Lung (tissue), 12 donors: Measurements from ENCODE around the gene HLCS. TPM values are rescaled to one million over a fixed set of nuclear protein-coding genes. Genes with fewer than 3 reads are reported as not detected.

Experiments
- ATAC-seq: fragments of 200-7000 bp; cut with Tn5 transposase; one replicate; pipeline ENCODE4 v1.9.1; 2020; ENCODE audit warnings: moderate number of reproducible peaks; ENCODE audit not compliant: insufficient read depth, low FRiP score
- DNase-seq, 3 donors: peaks; one replicate each; pipeline ENCODE4 v3.0.0-alpha.2; 2013 to 2017
- H3K27ac ChIP-seq, 2 donors: one replicate each; pipeline ENCODE4 v1.5.1; 2013; ENCODE audit warnings: mild to moderate bottlenecking in 2 of 2, moderate library complexity in 2 of 2, control low read depth in 1 of 2, inconsistent platforms in 1 of 2, low read depth in 1 of 2, low read length in 1 of 2
- H3K27me3 ChIP-seq, 3 donors: one replicate each; pipeline ENCODE4 v1.5.1; 2013; ENCODE audit warnings: low read length in 2 of 3; ENCODE audit not compliant: control insufficient read depth in 3 of 3, insufficient read depth in 3 of 3
- H3K36me3 ChIP-seq, 4 donors: one replicate each; pipeline ENCODE4 v1.5.1; 2013; ENCODE audit warnings: low read length in 4 of 4, mild to moderate bottlenecking in 1 of 4, moderate library complexity in 1 of 4; ENCODE audit not compliant: control insufficient read depth in 4 of 4, insufficient read depth in 4 of 4
- H3K4me1 ChIP-seq, 5 donors: one replicate each; pipeline ENCODE4 v1.5.1; 2013; ENCODE audit warnings: low read length in 5 of 5, mild to moderate bottlenecking in 2 of 5, moderate library complexity in 1 of 5; ENCODE audit not compliant: control insufficient read depth in 5 of 5, insufficient read depth in 5 of 5
- H3K4me3 ChIP-seq: one replicate; pipeline ENCODE4 v1.5.1; 2013; ENCODE audit warnings: mild to moderate bottlenecking, control low read depth, moderate library complexity
- H3K9ac ChIP-seq, 2 donors: one replicate each; pipeline ENCODE4 v1.5.1; 2013; ENCODE audit warnings: low read length in 2 of 2, control low read depth in 1 of 2; ENCODE audit not compliant: insufficient read depth in 1 of 2
- H3K9me3 ChIP-seq, 4 donors: one replicate each; pipeline ENCODE4 v1.5.1; 2013; ENCODE audit warnings: low read length in 3 of 4, mild to moderate bottlenecking in 1 of 4, moderate library complexity in 1 of 4; ENCODE audit not compliant: control insufficient read depth in 4 of 4, insufficient read depth in 3 of 4
- CTCF ChIP-seq: IDR thresholded peaks from 2 replicates; pipeline ENCODE4 v1.5.1; 2012; ENCODE audit warnings: mild to moderate bottlenecking; ENCODE audit errors: control extremely low read depth, extremely low read depth
- WGBS, 2 donors: extraction: QIAGEN DNeasy Blood & Tissue Kit; methylation state at CpG; one replicate each; pipeline ENCODE4 v1.1.7; 2013; 5-methylcytosine and 5-hydroxymethylcytosine counted together
- polyA plus RNA-seq, 2 donors: library from polyadenylated mRNA; stranded (reverse); fragments of 200-250 nt; gene quantifications; one replicate each; pipeline ENCODE4 v1.2.1, GENCODE V29; 2013
- total RNA-seq, 2 donors: library from RNA; depleted of rRNA in 1 of 2; stranded (reverse); fragments of >200 nt in 1 of 2; gene quantifications; one replicate each; pipeline ENCODE4 v1.2.1, GENCODE V29; 2014 to 2021
- donor health status: control.
- donor health status: control.
- donor health status: Bipolar disorder and iron deficiency.
- donor health status: healthy.
- donor health status: DM: yes; HTN: yes; CAD: no.

Gene HLCS
- total and polyA plus RNA-seq, 4 donors: 5.0 to 28.8 (median 17.5) TPM

GRCh38 chr21:36724660-36725059 lies 241.8 kb downstream of the HLCS start:
- no peak for ATAC-seq
- no peak overlapping the region for H3K27ac ChIP-seq
- no peak for TF ChIP-seq CTCF
- H3K9ac ChIP-seq: no peak overlapping the region
- DNase-seq: peak in 1 of 3 donors; percentile 69
- H3K4me1 ChIP-seq: peaks cover 0 to 5% (median 0%) of the 10 kb centered on the region in 5 donors
- H3K36me3 ChIP-seq: no peaks in the 10 kb centered on the region
- peaks cover 0 to 2% (median 0%) of the 10 kb centered on the region in 4 donors for H3K9me3 ChIP-seq
- H3K4me3 ChIP-seq: no peak overlapping the region
- H3K27me3 ChIP-seq: peaks cover 0 to 4% (median 0%) of the 10 kb centered on the region in 3 donors
- WGBS, 2 donors: 77 to 82% methylated on average over 3 of the region's 3 CpGs

GRCh38 chr21:36723371-36723881 lies 243.0 kb downstream of the HLCS start:
- ATAC-seq: no peak
- Histone ChIP-seq H3K4me3 (no peak overlapping the region), H3K27ac (no peak overlapping the region), H3K9ac (no peak overlapping the region), H3K36me3 (no peaks in the 10 kb centered on the region), H3K4me1 (peaks cover 0 to 5% (median 0%) of the 10 kb centered on the region in 5 donors), H3K9me3 (peaks cover 0 to 2% (median 0%) of the 10 kb centered on the region in 4 donors), H3K27me3 (peaks cover 0 to 6% (median 0%) of the 10 kb centered on the region in 3 donors)
- no peak for TF ChIP-seq CTCF
- DNase-seq: no peak
- WGBS, 2 donors: 92 to 93% methylated on average over 14 of the region's 14 CpGs

- DNase-seq: no peak
- H3K27ac ChIP-seq: no peak overlapping the region
- no peak for ATAC-seq
- H3K4me1 ChIP-seq: peaks cover 0 to 5% (median 0%) of the 10 kb centered on the region in 5 donors
- peaks cover 0 to 2% (median 0%) of the 10 kb centered on the region in 4 donors for H3K9me3 ChIP-seq
- TF ChIP-seq CTCF: no peak
- WGBS, 2 donors: 89 to 94% methylated on average over 25 of the region's 25 CpGs
- no peak overlapping the region for H3K4me3 ChIP-seq
- no peak overlapping the region for H3K9ac ChIP-seq
- no peaks in the 10 kb centered on the region for H3K36me3 ChIP-seq
- peaks cover 2 to 6% (median 5%) of the 10 kb centered on the region in 3 donors for H3K27me3 ChIP-seq
Observed at GRCh38 chr21:36722370-36723368, 243.8 kb downstream of the HLCS start.
